ENCODE measurements around the gene ALLC.

DNA sequence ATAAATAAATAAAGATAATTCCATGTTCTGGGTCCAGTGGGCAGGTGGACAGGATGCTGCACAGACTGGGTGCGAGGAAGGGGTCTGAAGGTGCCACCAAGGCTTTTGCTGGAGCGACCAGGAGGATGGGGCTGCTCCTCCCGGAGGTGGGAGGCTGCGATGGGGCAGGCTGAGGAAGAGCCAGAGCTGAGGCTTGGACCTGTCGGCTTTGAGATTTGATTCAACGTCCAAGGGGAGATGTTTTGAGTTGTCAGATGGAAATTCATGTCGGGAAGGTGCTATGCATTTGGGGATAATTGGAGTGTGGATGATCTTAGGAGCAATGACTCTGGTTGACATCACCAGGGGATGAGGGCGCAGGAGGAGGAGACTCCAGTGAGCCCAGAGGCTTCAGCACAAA is 11.7 kb downstream of the ALLC start:
- TF ChIP-seq, protein P1, sequence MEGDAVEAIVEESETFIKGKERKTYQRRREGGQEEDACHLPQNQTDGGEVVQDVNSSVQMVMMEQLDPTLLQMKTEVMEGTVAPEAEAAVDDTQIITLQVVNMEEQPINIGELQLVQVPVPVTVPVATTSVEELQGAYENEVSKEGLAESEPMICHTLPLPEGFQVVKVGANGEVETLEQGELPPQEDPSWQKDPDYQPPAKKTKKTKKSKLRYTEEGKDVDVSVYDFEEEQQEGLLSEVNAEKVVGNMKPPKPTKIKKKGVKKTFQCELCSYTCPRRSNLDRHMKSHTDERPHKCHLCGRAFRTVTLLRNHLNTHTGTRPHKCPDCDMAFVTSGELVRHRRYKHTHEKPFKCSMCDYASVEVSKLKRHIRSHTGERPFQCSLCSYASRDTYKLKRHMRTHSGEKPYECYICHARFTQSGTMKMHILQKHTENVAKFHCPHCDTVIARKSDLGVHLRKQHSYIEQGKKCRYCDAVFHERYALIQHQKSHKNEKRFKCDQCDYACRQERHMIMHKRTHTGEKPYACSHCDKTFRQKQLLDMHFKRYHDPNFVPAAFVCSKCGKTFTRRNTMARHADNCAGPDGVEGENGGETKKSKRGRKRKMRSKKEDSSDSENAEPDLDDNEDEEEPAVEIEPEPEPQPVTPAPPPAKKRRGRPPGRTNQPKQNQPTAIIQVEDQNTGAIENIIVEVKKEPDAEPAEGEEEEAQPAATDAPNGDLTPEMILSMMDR (conservative IDR thresholded peaks at IDR 0.05; ENCODE audit: low read depth in 2 of 2) = no peak
- no peak for TF ChIP-seq EZH2 (IDR thresholded peaks at IDR 0.05; ENCODE audit: low read depth, unreplicated experiment)
- TF ChIP-seq, protein P2, sequence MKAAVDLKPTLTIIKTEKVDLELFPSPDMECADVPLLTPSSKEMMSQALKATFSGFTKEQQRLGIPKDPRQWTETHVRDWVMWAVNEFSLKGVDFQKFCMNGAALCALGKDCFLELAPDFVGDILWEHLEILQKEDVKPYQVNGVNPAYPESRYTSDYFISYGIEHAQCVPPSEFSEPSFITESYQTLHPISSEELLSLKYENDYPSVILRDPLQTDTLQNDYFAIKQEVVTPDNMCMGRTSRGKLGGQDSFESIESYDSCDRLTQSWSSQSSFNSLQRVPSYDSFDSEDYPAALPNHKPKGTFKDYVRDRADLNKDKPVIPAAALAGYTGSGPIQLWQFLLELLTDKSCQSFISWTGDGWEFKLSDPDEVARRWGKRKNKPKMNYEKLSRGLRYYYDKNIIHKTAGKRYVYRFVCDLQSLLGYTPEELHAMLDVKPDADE (IDR thresholded peaks at IDR 0.05) = no peak
- TF ChIP-seq POLR2AphosphoS5 (IDR thresholded peaks at IDR 0.05; ENCODE audit: low read depth) = no peak
- TF ChIP-seq, protein P3, sequence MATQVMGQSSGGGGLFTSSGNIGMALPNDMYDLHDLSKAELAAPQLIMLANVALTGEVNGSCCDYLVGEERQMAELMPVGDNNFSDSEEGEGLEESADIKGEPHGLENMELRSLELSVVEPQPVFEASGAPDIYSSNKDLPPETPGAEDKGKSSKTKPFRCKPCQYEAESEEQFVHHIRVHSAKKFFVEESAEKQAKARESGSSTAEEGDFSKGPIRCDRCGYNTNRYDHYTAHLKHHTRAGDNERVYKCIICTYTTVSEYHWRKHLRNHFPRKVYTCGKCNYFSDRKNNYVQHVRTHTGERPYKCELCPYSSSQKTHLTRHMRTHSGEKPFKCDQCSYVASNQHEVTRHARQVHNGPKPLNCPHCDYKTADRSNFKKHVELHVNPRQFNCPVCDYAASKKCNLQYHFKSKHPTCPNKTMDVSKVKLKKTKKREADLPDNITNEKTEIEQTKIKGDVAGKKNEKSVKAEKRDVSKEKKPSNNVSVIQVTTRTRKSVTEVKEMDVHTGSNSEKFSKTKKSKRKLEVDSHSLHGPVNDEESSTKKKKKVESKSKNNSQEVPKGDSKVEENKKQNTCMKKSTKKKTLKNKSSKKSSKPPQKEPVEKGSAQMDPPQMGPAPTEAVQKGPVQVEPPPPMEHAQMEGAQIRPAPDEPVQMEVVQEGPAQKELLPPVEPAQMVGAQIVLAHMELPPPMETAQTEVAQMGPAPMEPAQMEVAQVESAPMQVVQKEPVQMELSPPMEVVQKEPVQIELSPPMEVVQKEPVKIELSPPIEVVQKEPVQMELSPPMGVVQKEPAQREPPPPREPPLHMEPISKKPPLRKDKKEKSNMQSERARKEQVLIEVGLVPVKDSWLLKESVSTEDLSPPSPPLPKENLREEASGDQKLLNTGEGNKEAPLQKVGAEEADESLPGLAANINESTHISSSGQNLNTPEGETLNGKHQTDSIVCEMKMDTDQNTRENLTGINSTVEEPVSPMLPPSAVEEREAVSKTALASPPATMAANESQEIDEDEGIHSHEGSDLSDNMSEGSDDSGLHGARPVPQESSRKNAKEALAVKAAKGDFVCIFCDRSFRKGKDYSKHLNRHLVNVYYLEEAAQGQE (IDR thresholded peaks at IDR 0.05; ENCODE audit: unreplicated experiment) = no peak
- TF ChIP-seq JUNB (IDR thresholded peaks at IDR 0.05; ENCODE audit: unreplicated experiment) = no peak
- TF ChIP-seq ZNF331 (CRISPR knock-in tag; IDR thresholded peaks at IDR 0.05; ENCODE audit: low read depth) = no peak
- TF ChIP-seq EZH2phosphoT487 (IDR thresholded peaks at IDR 0.05; ENCODE audit: unreplicated experiment) = no peak
- TF ChIP-seq ZNF114 (CRISPR knock-in tag; IDR thresholded peaks at IDR 0.05) = no peak
- no peak for TF ChIP-seq CREB1 (CRISPR knock-in tag; IDR thresholded peaks at IDR 0.05; ENCODE audit: low read depth)
- TF ChIP-seq STAT1 (IDR thresholded peaks at IDR 0.05; ENCODE audit: unreplicated experiment) = no peak

Data from GM23338 (cell line).